Measurements from ENCODE around the gene TSPAN9.
"Not testable (repeated sequence)": the region's sequence is repeated elsewhere in the genome, so short reads cannot be mapped to it uniquely, and the experiment has no call there.

The TSPAN9 gene

GRCh38 chr12:3065300-3065699, 11.9 kb upstream of the TSPAN9 start:
- no peak overlapping the region for H3K4me3 ChIP-seq (ENCODE audit: low read depth, low read length)
- no peak for TF ChIP-seq CTCF (IDR thresholded peaks at IDR 0.05; ENCODE audit: borderline replicate concordance, insufficient read depth, low read depth, low read length)

GRCh38 chr12:3065846-3066245, 11.3 kb upstream of the TSPAN9 start:
- not testable (repeated sequence) for H3K4me3 ChIP-seq (ENCODE audit: low read depth, low read length)

GRCh38 chr12:3069714-3070113, 7.5 kb upstream of the TSPAN9 start:
- H3K4me3 ChIP-seq (ENCODE audit: low read depth, low read length), result no peak overlapping the region
- TF ChIP-seq CTCF (IDR thresholded peaks at IDR 0.05; ENCODE audit: borderline replicate concordance, insufficient read depth, low read depth, low read length), result no peak

GRCh38 chr12:3071107-3071506, 6.1 kb upstream of the TSPAN9 start:
- H3K4me3 ChIP-seq (ENCODE audit: low read depth, low read length), result no peak overlapping the region
- no peak for TF ChIP-seq CTCF (IDR thresholded peaks at IDR 0.05; ENCODE audit: borderline replicate concordance, insufficient read depth, low read depth, low read length)

- no peak overlapping the region for H3K4me3 ChIP-seq (ENCODE audit: low read depth, low read length)
- TF ChIP-seq CTCF (IDR thresholded peaks at IDR 0.05; ENCODE audit: borderline replicate concordance, insufficient read depth, low read depth, low read length), result no peak
These were observed 5.5 kb upstream of the TSPAN9 start for GRCh38 chr12:3071710-3072109.

- TF ChIP-seq CTCF (IDR thresholded peaks at IDR 0.05; ENCODE audit: borderline replicate concordance, insufficient read depth, low read depth, low read length), result peak; percentile 93
- no peak overlapping the region for H3K4me3 ChIP-seq (ENCODE audit: low read depth, low read length)
These were observed 3.5 kb upstream of the TSPAN9 start for GRCh38 chr12:3073438-3074250.

- H3K4me3 ChIP-seq (ENCODE audit: low read depth, low read length), result no peak overlapping the region
- no peak for TF ChIP-seq CTCF (IDR thresholded peaks at IDR 0.05; ENCODE audit: borderline replicate concordance, insufficient read depth, low read depth, low read length)
These were observed 1.9 kb upstream of the TSPAN9 start for GRCh38 chr12:3075315-3075714.
